ENCODE data around the gene ADAM12.

ADAM12 gene

DNA sequence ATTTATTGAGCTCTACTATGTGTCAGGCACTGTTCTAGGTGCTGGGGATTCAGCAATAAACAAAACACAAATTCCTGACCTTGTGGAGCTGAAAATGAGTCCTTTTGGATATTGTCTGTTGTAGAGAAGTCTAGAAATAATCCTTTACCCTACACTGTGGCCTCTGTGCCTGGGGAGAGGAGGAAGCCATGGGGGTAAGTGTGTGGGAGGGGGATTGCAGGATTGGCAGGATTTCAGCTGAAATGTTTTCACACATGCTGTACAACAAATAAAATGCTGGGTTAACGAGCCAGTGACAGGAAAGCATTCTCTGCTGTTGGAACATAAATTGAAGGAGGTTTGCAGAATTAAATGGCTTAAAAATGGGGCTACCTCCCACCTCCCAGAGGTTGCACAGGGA is 302.5 kb downstream of the ADAM12 start:
- Histone ChIP-seq H3K79me2 (ENCODE audit: low read length) (no peaks in the 10 kb centered on the region), H3K36me3 (replicated peaks; ENCODE audit: low read depth, low read length) (no peaks in the 10 kb centered on the region), H3K27ac (ENCODE audit: low read length) (no peak overlapping the region), H2AFZ (ENCODE audit: low read depth, low read length) (no peak overlapping the region), H3K27me3 (ENCODE audit: low read depth, low read length) (no peaks in the 10 kb centered on the region), H3K9me3 (ENCODE audit: insufficient read depth, low read length) (no peaks in the 10 kb centered on the region), H3K4me1 (ENCODE audit: low read length) (no peaks in the 10 kb centered on the region), H3K4me3 (ENCODE audit: low read length) (no peak overlapping the region), H3K9ac (ENCODE audit: low read length) (no peak overlapping the region), H3K4me2 (ENCODE audit: low read length) (no peak overlapping the region), H4K20me1 (ENCODE audit: insufficient read depth, low read length) (no peaks in the 10 kb centered on the region)
- TF ChIP-seq, protein P1, sequence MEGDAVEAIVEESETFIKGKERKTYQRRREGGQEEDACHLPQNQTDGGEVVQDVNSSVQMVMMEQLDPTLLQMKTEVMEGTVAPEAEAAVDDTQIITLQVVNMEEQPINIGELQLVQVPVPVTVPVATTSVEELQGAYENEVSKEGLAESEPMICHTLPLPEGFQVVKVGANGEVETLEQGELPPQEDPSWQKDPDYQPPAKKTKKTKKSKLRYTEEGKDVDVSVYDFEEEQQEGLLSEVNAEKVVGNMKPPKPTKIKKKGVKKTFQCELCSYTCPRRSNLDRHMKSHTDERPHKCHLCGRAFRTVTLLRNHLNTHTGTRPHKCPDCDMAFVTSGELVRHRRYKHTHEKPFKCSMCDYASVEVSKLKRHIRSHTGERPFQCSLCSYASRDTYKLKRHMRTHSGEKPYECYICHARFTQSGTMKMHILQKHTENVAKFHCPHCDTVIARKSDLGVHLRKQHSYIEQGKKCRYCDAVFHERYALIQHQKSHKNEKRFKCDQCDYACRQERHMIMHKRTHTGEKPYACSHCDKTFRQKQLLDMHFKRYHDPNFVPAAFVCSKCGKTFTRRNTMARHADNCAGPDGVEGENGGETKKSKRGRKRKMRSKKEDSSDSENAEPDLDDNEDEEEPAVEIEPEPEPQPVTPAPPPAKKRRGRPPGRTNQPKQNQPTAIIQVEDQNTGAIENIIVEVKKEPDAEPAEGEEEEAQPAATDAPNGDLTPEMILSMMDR (IDR thresholded peaks at IDR 0.05; ENCODE audit: low read depth, low read length): no peak
- TF ChIP-seq EZH2phosphoT487 (IDR thresholded peaks at IDR 0.05; ENCODE audit: low read depth): no peak

GRCh38 chr10:126084369-126084768 is 303.9 kb downstream of the ADAM12 start:
- H2AFZ ChIP-seq (ENCODE audit: low read depth, low read length): no peak overlapping the region
- TF ChIP-seq EZH2phosphoT487 (IDR thresholded peaks at IDR 0.05; ENCODE audit: low read depth): no peak
- TF ChIP-seq, protein P1 (IDR thresholded peaks at IDR 0.05; ENCODE audit: low read depth, low read length): no peak
- no peak overlapping the region for H3K9ac ChIP-seq (ENCODE audit: low read length)
- no peaks in the 10 kb centered on the region for H3K4me1 ChIP-seq (ENCODE audit: low read length)
- no peak overlapping the region for H3K27ac ChIP-seq (ENCODE audit: low read length)
- no peaks in the 10 kb centered on the region for H4K20me1 ChIP-seq (ENCODE audit: insufficient read depth, low read length)
- no peaks in the 10 kb centered on the region for H3K9me3 ChIP-seq (ENCODE audit: insufficient read depth, low read length)
- H3K36me3 ChIP-seq (replicated peaks; ENCODE audit: low read depth, low read length): no peaks in the 10 kb centered on the region
- H3K4me2 ChIP-seq (ENCODE audit: low read length): no peak overlapping the region
- H3K79me2 ChIP-seq (ENCODE audit: low read length): no peaks in the 10 kb centered on the region
- no peak overlapping the region for H3K4me3 ChIP-seq (ENCODE audit: low read length)
- H3K27me3 ChIP-seq (ENCODE audit: low read depth, low read length): no peaks in the 10 kb centered on the region

- no peaks in the 10 kb centered on the region for H3K36me3 ChIP-seq (replicated peaks; ENCODE audit: low read depth, low read length)
- TF ChIP-seq, protein P1 (IDR thresholded peaks at IDR 0.05; ENCODE audit: low read depth, low read length): no peak
- TF ChIP-seq EZH2phosphoT487 (IDR thresholded peaks at IDR 0.05; ENCODE audit: low read depth): no peak
- H3K79me2 ChIP-seq (ENCODE audit: low read length): no peaks in the 10 kb centered on the region
- no peak overlapping the region for H2AFZ ChIP-seq (ENCODE audit: low read depth, low read length)
- H3K27me3 ChIP-seq (ENCODE audit: low read depth, low read length): no peaks in the 10 kb centered on the region
- no peak overlapping the region for H3K27ac ChIP-seq (ENCODE audit: low read length)
- no peaks in the 10 kb centered on the region for H4K20me1 ChIP-seq (ENCODE audit: insufficient read depth, low read length)
- H3K9ac ChIP-seq (ENCODE audit: low read length): no peak overlapping the region
- H3K4me2 ChIP-seq (ENCODE audit: low read length): no peak overlapping the region
- H3K4me3 ChIP-seq (ENCODE audit: low read length): no peak overlapping the region
- no peaks in the 10 kb centered on the region for H3K4me1 ChIP-seq (ENCODE audit: low read length)
- no peaks in the 10 kb centered on the region for H3K9me3 ChIP-seq (ENCODE audit: insufficient read depth, low read length)
Observed at GRCh38 chr10:126083009-126083408, 305.3 kb downstream of the ADAM12 start.

DNA sequence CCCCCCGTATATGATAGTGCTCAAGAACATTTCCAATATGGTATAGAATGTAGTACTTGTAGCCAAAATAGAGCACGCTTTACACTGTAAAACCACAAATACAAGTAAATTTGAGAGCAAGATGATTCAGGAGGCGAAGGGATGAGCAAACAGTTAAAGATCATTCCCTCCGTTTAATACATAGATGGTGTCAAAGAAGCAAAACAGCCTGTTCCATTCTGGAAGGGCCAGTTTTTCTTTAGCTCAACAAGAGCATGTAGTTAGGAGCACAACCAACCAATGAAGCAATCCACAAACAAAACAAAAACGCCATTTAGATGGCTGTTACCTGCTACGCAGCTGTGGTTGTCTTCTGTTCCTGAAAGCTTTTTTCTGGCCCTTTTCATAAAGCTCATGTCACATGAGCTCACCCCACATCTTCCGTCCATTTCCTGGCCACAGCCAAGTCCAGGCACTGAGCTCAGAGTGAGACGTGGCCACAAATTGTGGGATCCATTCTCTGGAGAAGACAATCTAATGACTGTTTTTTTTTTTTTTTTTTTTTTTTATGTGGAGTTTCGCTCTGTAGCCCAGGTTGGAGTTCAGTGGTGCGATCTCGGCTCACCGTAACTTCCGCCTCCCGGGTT is 306.3 kb downstream of the ADAM12 start:
- H3K9ac ChIP-seq (ENCODE audit: low read length): no peak overlapping the region
- H2AFZ ChIP-seq (ENCODE audit: low read depth, low read length): no peak overlapping the region
- H3K9me3 ChIP-seq (ENCODE audit: insufficient read depth, low read length): no peaks in the 10 kb centered on the region
- no peak overlapping the region for H3K4me2 ChIP-seq (ENCODE audit: low read length)
- H3K36me3 ChIP-seq (replicated peaks; ENCODE audit: low read depth, low read length): no peaks in the 10 kb centered on the region
- H3K4me3 ChIP-seq (ENCODE audit: low read length): no peak overlapping the region
- no peaks in the 10 kb centered on the region for H4K20me1 ChIP-seq (ENCODE audit: insufficient read depth, low read length)
- no peak overlapping the region for H3K27ac ChIP-seq (ENCODE audit: low read length)
- TF ChIP-seq, protein P1 (IDR thresholded peaks at IDR 0.05; ENCODE audit: low read depth, low read length): no peak
- no peak for TF ChIP-seq EZH2phosphoT487 (IDR thresholded peaks at IDR 0.05; ENCODE audit: low read depth)
- H3K27me3 ChIP-seq (ENCODE audit: low read depth, low read length): no peaks in the 10 kb centered on the region
- no peaks in the 10 kb centered on the region for H3K79me2 ChIP-seq (ENCODE audit: low read length)
- no peaks in the 10 kb centered on the region for H3K4me1 ChIP-seq (ENCODE audit: low read length)

All from OCI-LY3 (cell line).